Muscle layer of colon (tissue), 2 donors: Measurements from ENCODE around the gene HBM.

Experiments
- H3K27ac ChIP-seq: one replicate; pipeline ENCODE4 v1.7.0; 2013; ENCODE audit warnings: low read depth, mild to moderate bottlenecking, low read length, moderate library complexity
- H3K27me3 ChIP-seq, 2 donors: one replicate each; pipeline ENCODE4 v1.7.0; 2013; ENCODE audit warnings: low read length in 2 of 2, mild to moderate bottlenecking in 2 of 2; ENCODE audit not compliant: insufficient read depth in 2 of 2, control insufficient read depth in 1 of 2
- H3K36me3 ChIP-seq: one replicate; pipeline ENCODE4 v1.7.0; 2013; ENCODE audit warnings: mild to moderate bottlenecking, low read length; ENCODE audit not compliant: insufficient read depth
- H3K4me1 ChIP-seq: one replicate; pipeline ENCODE4 v1.7.0; 2013; ENCODE audit warnings: mild to moderate bottlenecking, low read length; ENCODE audit not compliant: insufficient read depth
- H3K4me3 ChIP-seq, 2 donors: one replicate each; pipeline ENCODE4 v1.7.0; 2013; ENCODE audit warnings: low read length in 2 of 2, low read depth in 1 of 2, mild to moderate bottlenecking in 1 of 2, moderate library complexity in 1 of 2
- H3K9ac ChIP-seq: one replicate; pipeline ENCODE4 v1.7.0; 2013; ENCODE audit warnings: low read length
- H3K9me3 ChIP-seq: one replicate; pipeline ENCODE4 v1.7.0; 2013; ENCODE audit warnings: mild to moderate bottlenecking, low read length
- donor health status: abdominal sarcoma.
- donor health status: Adenocarcinoma of cecum.

The HBM gene

GRCh38 chr16:180101-180675 lies 14.4 kb downstream of the HBM start, which contains the start of gene HBQ1:
HBQ1 (plus strand) TSS chr16:180459; CDS start chr16:180487, 28 bp downstream.
- no peak within 1 kb of the TSS for H3K27ac ChIP-seq
- no peak within 1 kb of the TSS for H3K9ac ChIP-seq
- peaks cover 13% of the 10 kb centered on the region for H3K4me1 ChIP-seq
- no peak within 1 kb of the TSS for H3K4me3 ChIP-seq
- peaks cover 30 to 53% of the 10 kb centered on the region in 2 donors for H3K27me3 ChIP-seq
- no peaks in the 10 kb centered on the region for H3K36me3 ChIP-seq
- no peaks in the 10 kb centered on the region for H3K9me3 ChIP-seq

- peaks cover 13% of the 10 kb centered on the region for H3K4me1 ChIP-seq
- no peak overlapping the region for H3K9ac ChIP-seq
- no peak overlapping the region for H3K27ac ChIP-seq
- H3K27me3 ChIP-seq = peaks cover 23 to 46% of the 10 kb centered on the region in 2 donors
- H3K4me3 ChIP-seq = no peak overlapping the region
- H3K9me3 ChIP-seq = no peaks in the 10 kb centered on the region
- H3K36me3 ChIP-seq = no peaks in the 10 kb centered on the region
Observed at GRCh38 chr16:180681-181564, 15.1 kb downstream of the HBM start.

- no peaks in the 10 kb centered on the region for H3K36me3 ChIP-seq
- H3K4me3 ChIP-seq = no peak overlapping the region
- no peak overlapping the region for H3K27ac ChIP-seq
- no peak overlapping the region for H3K9ac ChIP-seq
- no peaks in the 10 kb centered on the region for H3K9me3 ChIP-seq
- peaks cover 23 to 46% of the 10 kb centered on the region in 2 donors for H3K27me3 ChIP-seq
- peaks cover 13% of the 10 kb centered on the region for H3K4me1 ChIP-seq
Observed at GRCh38 chr16:181565-182021, 15.8 kb downstream of the HBM start.

GRCh38 chr16:183005-183404 lies 17.2 kb downstream of the HBM start:
- H3K4me3 ChIP-seq = no peak overlapping the region
- peaks cover 16 to 36% of the 10 kb centered on the region in 2 donors for H3K27me3 ChIP-seq
- peaks cover 7% of the 10 kb centered on the region for H3K36me3 ChIP-seq
- no peak overlapping the region for H3K9ac ChIP-seq
- no peaks in the 10 kb centered on the region for H3K9me3 ChIP-seq
- H3K27ac ChIP-seq = no peak overlapping the region
- peaks cover 13% of the 10 kb centered on the region for H3K4me1 ChIP-seq

GRCh38 chr16:185213-185612 lies 19.4 kb downstream of the HBM start:
- Histone ChIP-seq H3K4me3 (no peak overlapping the region), H3K4me1 (peaks cover 8% of the 10 kb centered on the region), H3K27me3 (peaks cover 0 to 15% of the 10 kb centered on the region in 2 donors), H3K9ac (no peak overlapping the region), H3K9me3 (no peaks in the 10 kb centered on the region), H3K36me3 (peaks cover 28% of the 10 kb centered on the region), H3K27ac (no peak overlapping the region)

GRCh38 chr16:185691-186090 lies 19.9 kb downstream of the HBM start:
- no peaks in the 10 kb centered on the region for H3K9me3 ChIP-seq

GRCh38 chr16:187330-187729 lies 21.6 kb downstream of the HBM start:
- Histone ChIP-seq H3K9ac (no peak overlapping the region), H3K27ac (no peak overlapping the region), H3K4me1 (no peaks in the 10 kb centered on the region), H3K4me3 (no peak overlapping the region), H3K9me3 (no peaks in the 10 kb centered on the region), H3K27me3 (no peaks in the 10 kb centered on the region), H3K36me3 (peaks cover 48% of the 10 kb centered on the region)

More at GRCh38 chr16:185691-186090, 19.9 kb downstream of the HBM start:
- Histone ChIP-seq H3K27ac (no peak overlapping the region), H3K36me3 (peaks cover 32% of the 10 kb centered on the region), H3K4me3 (no peak overlapping the region), H3K27me3 (peaks cover 0 to 10% of the 10 kb centered on the region in 2 donors), H3K9ac (no peak overlapping the region), H3K4me1 (peaks cover 8% of the 10 kb centered on the region)

- no peaks in the 10 kb centered on the region for H3K27me3 ChIP-seq
- no peak overlapping the region for H3K9ac ChIP-seq
- no peak overlapping the region for H3K27ac ChIP-seq
- no peaks in the 10 kb centered on the region for H3K4me1 ChIP-seq
- H3K36me3 ChIP-seq = peaks cover 53% of the 10 kb centered on the region
- H3K9me3 ChIP-seq = no peaks in the 10 kb centered on the region
- no peak overlapping the region for H3K4me3 ChIP-seq
Observed at GRCh38 chr16:188674-189073, 22.9 kb downstream of the HBM start.

GRCh38 chr16:189604-190186 lies 23.9 kb downstream of the HBM start:
- Histone ChIP-seq H3K9ac (no peak overlapping the region), H3K27me3 (no peaks in the 10 kb centered on the region), H3K4me1 (no peaks in the 10 kb centered on the region), H3K36me3 (peaks cover 63% of the 10 kb centered on the region), H3K9me3 (no peaks in the 10 kb centered on the region), H3K4me3 (no peak overlapping the region), H3K27ac (no peak overlapping the region)

GRCh38 chr16:191831-192230 lies 26.1 kb downstream of the HBM start:
- Histone ChIP-seq H3K36me3 (peaks cover 83% of the 10 kb centered on the region), H3K9ac (no peak overlapping the region), H3K4me3 (no peak overlapping the region), H3K9me3 (no peaks in the 10 kb centered on the region), H3K27me3 (no peaks in the 10 kb centered on the region), H3K4me1 (no peaks in the 10 kb centered on the region), H3K27ac (no peak overlapping the region)

GRCh38 chr16:192686-193085 lies 26.9 kb downstream of the HBM start:
- H3K4me3 ChIP-seq = no peak overlapping the region
- no peak overlapping the region for H3K9ac ChIP-seq
- H3K4me1 ChIP-seq = no peaks in the 10 kb centered on the region
- no peaks in the 10 kb centered on the region for H3K9me3 ChIP-seq
- no peaks in the 10 kb centered on the region for H3K27me3 ChIP-seq
- peaks cover 83% of the 10 kb centered on the region for H3K36me3 ChIP-seq
- H3K27ac ChIP-seq = no peak overlapping the region
